SK-N-MC (cell line): ENCODE measurements around the gene ROBO4.

Experiments used
- DNase-seq: peaks from one replicate; pipeline ENCODE4 v3.0.0-alpha.2; 2011; ENCODE audit warnings: low read depth, low spot score
- H3K27ac ChIP-seq: fragments of 200-600 bp; sonication (generic); 2 replicates; pipeline ENCODE4 v1.5.1; 2016; ENCODE audit warnings: mixed run types
- H3K36me3 ChIP-seq: fragments of 200-600 bp; sonication (generic); 2 replicates; pipeline ENCODE4 v1.6.1; 2017; ENCODE audit warnings: antibody characterized with exemption, low read length, mixed read lengths; ENCODE audit not compliant: insufficient read depth
- H3K4me3 ChIP-seq: fragments of 200-600 bp; sonication (generic); 2 replicates; pipeline ENCODE4 v1.5.1; 2016
- H3K9ac ChIP-seq: fragments of 200-600 bp; sonication (generic); 2 replicates; pipeline ENCODE4 v1.8.0; 2017; ENCODE audit warnings: mixed run types, mixed read lengths; ENCODE audit not compliant: insufficient read length
- H3K9me3 ChIP-seq: fragments of 200-600 bp; sonication (generic); 2 replicates; pipeline ENCODE4 v1.6.1; 2017; ENCODE audit warnings: low read depth, mild to moderate bottlenecking, antibody characterized with exemption, low read length, moderate library complexity, mixed read lengths
- EZH2 ChIP-seq: fragments of 200-600 bp; sonication (generic); IDR thresholded peaks from one replicate; pipeline ENCODE4 v1.6.1; 2017; ENCODE audit warnings: antibody characterized with exemption
- FOXP2 ChIP-seq: optimal IDR thresholded peaks from 2 replicates; pipeline ENCODE3; 2011; ENCODE audit warnings: mild to moderate bottlenecking, moderate library complexity; ENCODE audit not compliant: insufficient read depth; ENCODE audit errors: extremely low read length, control extremely low read depth
- POLR2AphosphoS5 ChIP-seq: IDR thresholded peaks from 2 replicates; pipeline ENCODE4 v1.6.1; 2012; ENCODE audit warnings: mild to moderate bottlenecking, low read depth, low read length, borderline replicate concordance

ROBO4 gene

DNA sequence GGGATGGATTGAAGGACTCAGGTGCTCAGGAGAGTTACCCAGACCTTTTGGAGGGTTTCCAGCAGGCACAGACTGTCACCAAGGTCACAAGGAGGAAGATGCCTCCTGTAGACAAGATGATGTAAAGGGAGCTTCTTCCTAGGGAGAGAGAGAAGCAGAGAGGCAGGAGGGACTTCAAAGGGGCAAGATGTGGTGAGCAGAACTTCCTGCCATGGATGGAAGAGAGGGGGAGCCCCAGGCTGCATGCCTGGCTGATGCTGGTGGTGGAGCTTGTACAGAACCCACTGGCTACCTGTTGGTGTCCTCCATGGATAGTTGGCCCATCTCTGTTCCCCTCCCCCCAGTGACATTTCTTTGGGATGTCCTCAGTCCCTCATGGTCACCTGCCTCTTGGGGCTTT lies 25.6 kb upstream of the ROBO4 start:
- DNase-seq = no peak
- H3K9me3 ChIP-seq = no peaks in the 10 kb centered on the region
- H3K27ac ChIP-seq = no peak overlapping the region
- no peaks in the 10 kb centered on the region for H3K36me3 ChIP-seq
- H3K9ac ChIP-seq = no peak overlapping the region
- no peak overlapping the region for H3K4me3 ChIP-seq
- TF ChIP-seq POLR2AphosphoS5 (no peak), FOXP2 (no peak), EZH2 (no peak)

GRCh38 chr11:124922831-124923230 lies 25.2 kb upstream of the ROBO4 start:
- Histone ChIP-seq H3K9ac (no peak overlapping the region), H3K36me3 (no peaks in the 10 kb centered on the region), H3K27ac (no peak overlapping the region), H3K4me3 (no peak overlapping the region), H3K9me3 (no peaks in the 10 kb centered on the region)
- TF ChIP-seq FOXP2 (no peak), POLR2AphosphoS5 (no peak), EZH2 (no peak)
- DNase-seq = no peak

- Histone ChIP-seq H3K27ac (no peak overlapping the region), H3K9ac (no peak overlapping the region), H3K9me3 (no peaks in the 10 kb centered on the region), H3K36me3 (no peaks in the 10 kb centered on the region), H3K4me3 (no peak overlapping the region)
- TF ChIP-seq EZH2 = no peak
- no peak for TF ChIP-seq FOXP2
- no peak for TF ChIP-seq POLR2AphosphoS5
- no peak for DNase-seq
Measured at GRCh38 chr11:124920870-124921609, 23.4 kb upstream of the ROBO4 start.

- no peaks in the 10 kb centered on the region for H3K36me3 ChIP-seq
- no peaks in the 10 kb centered on the region for H3K9me3 ChIP-seq
- no peak overlapping the region for H3K9ac ChIP-seq
- no peak overlapping the region for H3K27ac ChIP-seq
- no peak for DNase-seq
- TF ChIP-seq POLR2AphosphoS5 = no peak
- no peak overlapping the region for H3K4me3 ChIP-seq
Measured at GRCh38 chr11:124920356-124920755, 22.7 kb upstream of the ROBO4 start.

GRCh38 chr11:124919898-124920297 lies 22.2 kb upstream of the ROBO4 start:
- DNase-seq = no peak
- TF ChIP-seq FOXP2 (no peak), EZH2 (no peak), POLR2AphosphoS5 (no peak)
- Histone ChIP-seq H3K27ac (no peak overlapping the region), H3K4me3 (no peak overlapping the region), H3K36me3 (no peaks in the 10 kb centered on the region), H3K9me3 (no peaks in the 10 kb centered on the region), H3K9ac (no peak overlapping the region)

DNA sequence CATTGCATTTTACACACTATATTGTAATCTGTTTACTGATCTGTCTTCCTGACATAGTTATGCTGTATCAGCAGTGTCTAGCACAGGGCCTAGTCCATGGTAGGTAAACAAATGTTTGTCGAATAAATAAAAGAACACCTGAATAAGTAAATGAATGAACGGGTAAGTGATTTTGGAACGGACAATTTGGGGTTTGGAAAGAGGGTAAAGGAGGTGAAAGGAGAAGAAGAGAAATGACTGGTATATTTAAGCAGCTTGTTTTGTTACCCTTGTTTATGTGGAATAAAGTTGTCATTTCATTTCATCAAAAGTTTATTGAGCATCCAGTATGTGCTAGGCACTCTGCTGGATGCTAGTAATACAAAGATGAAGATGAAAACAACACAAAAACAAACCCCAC lies 21.3 kb upstream of the ROBO4 start, which contains the start of gene HEPN1:
Gene HEPN1 (plus strand): TSS at position 301 of the 400 bp plus-strand sequence.
- no peak for DNase-seq
- Histone ChIP-seq H3K36me3 (no peaks in the 10 kb centered on the region), H3K9ac (no peak within 1 kb of the TSS), H3K4me3 (no peak within 1 kb of the TSS), H3K27ac (no peak within 1 kb of the TSS), H3K9me3 (no peaks in the 10 kb centered on the region)
- no peak for TF ChIP-seq EZH2
- no peak for TF ChIP-seq FOXP2
- TF ChIP-seq POLR2AphosphoS5 = no peak

- TF ChIP-seq POLR2AphosphoS5 = no peak
- no peaks in the 10 kb centered on the region for H3K9me3 ChIP-seq
- no peak overlapping the region for H3K27ac ChIP-seq
- no peaks in the 10 kb centered on the region for H3K36me3 ChIP-seq
- H3K9ac ChIP-seq = no peak overlapping the region
- no peak for DNase-seq
- no peak overlapping the region for H3K4me3 ChIP-seq
Measured at GRCh38 chr11:124917115-124917637, 19.5 kb upstream of the ROBO4 start.

GRCh38 chr11:124916370-124916710 lies 18.7 kb upstream of the ROBO4 start:
- no peaks in the 10 kb centered on the region for H3K36me3 ChIP-seq
- H3K4me3 ChIP-seq = no peak overlapping the region
- no peak overlapping the region for H3K9ac ChIP-seq
- H3K27ac ChIP-seq = no peak overlapping the region
- DNase-seq = no peak
- TF ChIP-seq POLR2AphosphoS5 (no peak), EZH2 (no peak), FOXP2 (no peak)
- no peaks in the 10 kb centered on the region for H3K9me3 ChIP-seq
